GM12891 (cell line): Measurements from ENCODE around the gene STRA6.

ENCODE experiments used
- POLR2A ChIP-seq: IDR thresholded peaks from 2 replicates; pipeline ENCODE4 v1.6.1; 2011; ENCODE audit warnings: low read depth, low read length, control low read depth
- POLR2AphosphoS5 ChIP-seq: IDR thresholded peaks from 2 replicates; pipeline ENCODE4 v1.6.1; 2011; ENCODE audit warnings: low read depth, low read length, control low read depth
- SPI1 ChIP-seq: IDR thresholded peaks from 2 replicates; pipeline ENCODE4 v1.6.1; 2011; ENCODE audit warnings: low read depth, low read length, control low read depth
- TAF1 ChIP-seq: IDR thresholded peaks from 2 replicates; pipeline ENCODE4 v1.6.1; 2011; ENCODE audit warnings: low read depth, low read length, control low read depth

- TF ChIP-seq SPI1 (no peak), POLR2A (no peak), TAF1 (no peak), POLR2AphosphoS5 (no peak)
Measured at GRCh38 chr15:74252291-74252690, 49.7 kb upstream of the STRA6 start.
